Activated CD8-positive, alpha-beta memory T cell treated with anti-CD3 and anti-CD28 coated beads for 36 hours (primary cell): ENCODE data around the gene NSFL1C. TPM values are rescaled to one million over a fixed set of nuclear protein-coding genes. Genes with fewer than 3 reads are reported as not detected.

ENCODE experiments used
- total RNA-seq, 2 experiments: library from RNA; stranded (reverse); gene quantifications; one replicate each; pipeline ENCODE4 v1.2.3, GENCODE V29; 2021

NSFL1C gene
- total RNA-seq, 2 experiments from 2014 or later: 89.5 to 91.3 TPM

Other genes with a start within 250 kb of the NSFL1C start
- gene RAD21L1, start 240.8 kb downstream of the NSFL1C start, total RNA-seq: not detected
- gene SNPH, start 200.6 kb downstream of the NSFL1C start, total RNA-seq: 1 to 10 TPM; 1.9 to 2.1 TPM
- 1 to 10 TPM; 3.3 to 3.4 TPM for gene SDCBP2, start 137.7 kb downstream of the NSFL1C start, total RNA-seq
- gene FKBP1A, start 73.8 kb downstream of the NSFL1C start, total RNA-seq: 100 to 1,000 TPM; 300 to 304 TPM
- gene SIRPB2, start 24.6 kb upstream of the NSFL1C start, total RNA-seq: not detected
- gene SIRPD, start 90.9 kb upstream of the NSFL1C start, total RNA-seq: not detected
- 1 to 10 TPM; 1.2 to 1.4 TPM for gene SIRPB1, start 153.2 kb upstream of the NSFL1C start, total RNA-seq
- gene SIRPG, start 190.9 kb upstream of the NSFL1C start, total RNA-seq: 10 to 100 TPM; 16.5 to 16.8 TPM